H9 (cell line): ENCODE data around the gene HNRNPK. TPM values are rescaled to one million over a fixed set of nuclear protein-coding genes. Genes with fewer than 3 reads are reported as not detected.

Source experiments
- DNase-seq: peaks from one replicate; pipeline ENCODE4 v3.0.0-alpha.2; 2017
- H2AFZ ChIP-seq: one replicate; pipeline ENCODE4 v1.6.1; 2013; ENCODE audit warnings: mild to moderate bottlenecking, low read length, control low read depth, moderate library complexity
- H2AK5ac ChIP-seq: 2 replicates; pipeline ENCODE4 v1.6.1; 2013; ENCODE audit warnings: low read length, control low read depth, mixed read lengths; ENCODE audit not compliant: insufficient read length
- H2BK120ac ChIP-seq: one replicate; pipeline ENCODE4 v1.6.1; 2013; ENCODE audit warnings: low read depth, mild to moderate bottlenecking, low read length, control low read depth, inconsistent platforms; ENCODE audit not compliant: poor library complexity, severe bottlenecking
- H2BK12ac ChIP-seq: 2 replicates; pipeline ENCODE4 v1.6.1; 2013; ENCODE audit warnings: low read length, control low read depth, mixed read lengths, low read depth; ENCODE audit not compliant: insufficient read length
- H2BK15ac ChIP-seq: 2 replicates; pipeline ENCODE4 v1.6.1; 2013; ENCODE audit warnings: low read depth, low read length, control low read depth
- H2BK20ac ChIP-seq: one replicate; pipeline ENCODE4 v1.6.1; 2013; ENCODE audit warnings: low read depth, mild to moderate bottlenecking, low read length, control low read depth, inconsistent platforms; ENCODE audit not compliant: poor library complexity, severe bottlenecking
- H2BK5ac ChIP-seq: 2 replicates; pipeline ENCODE4 v1.6.1; 2013; ENCODE audit warnings: low read length, control low read depth, mixed read lengths; ENCODE audit not compliant: insufficient read length
- H3K14ac ChIP-seq: 2 replicates; pipeline ENCODE4 v1.6.1; 2013; ENCODE audit warnings: low read length, control low read depth; ENCODE audit not compliant: insufficient read depth
- H3K18ac ChIP-seq: 2 replicates; pipeline ENCODE4 v1.6.1; 2013; ENCODE audit warnings: low read depth, mild to moderate bottlenecking, mixed read lengths, low read length, control low read depth; ENCODE audit not compliant: insufficient read length
- H3K23ac ChIP-seq: 2 replicates; pipeline ENCODE4 v1.6.1; 2013; ENCODE audit warnings: low read length, control low read depth, mixed read lengths, low read depth; ENCODE audit not compliant: insufficient read length
- H3K23me2 ChIP-seq: 2 replicates; pipeline ENCODE4 v1.6.1; 2013; ENCODE audit warnings: low read depth, mild to moderate bottlenecking, mixed read lengths, low read length, control low read depth; ENCODE audit not compliant: insufficient read length, poor library complexity, severe bottlenecking
- H3K27ac ChIP-seq: 2 replicates; pipeline ENCODE4 v1.5.1; 2013; ENCODE audit warnings: low read length, control low read depth, mixed read lengths, low read depth; ENCODE audit not compliant: insufficient read length
- H3K27me3 ChIP-seq: 2 replicates; pipeline ENCODE4 v1.6.1; 2013; ENCODE audit warnings: low read length, control low read depth, inconsistent platforms; ENCODE audit not compliant: insufficient read depth
- H3K4ac ChIP-seq: 2 replicates; pipeline ENCODE4 v1.6.1; 2013; ENCODE audit warnings: low read depth, mild to moderate bottlenecking, control low read depth, inconsistent platforms, low read length, moderate library complexity
- H3K4me1 ChIP-seq: 2 replicates; pipeline ENCODE4 v1.6.1; 2013; ENCODE audit warnings: low read length, control low read depth, inconsistent platforms; ENCODE audit not compliant: insufficient read depth
- H3K4me2 ChIP-seq: 2 replicates; pipeline ENCODE4 v1.6.1; 2013; ENCODE audit warnings: low read length, control low read depth, mixed read lengths; ENCODE audit not compliant: insufficient read length, insufficient read depth
- H3K56ac ChIP-seq: 2 replicates; pipeline ENCODE4 v1.6.1; 2013; ENCODE audit warnings: low read depth, mild to moderate bottlenecking, mixed read lengths, low read length, control low read depth; ENCODE audit not compliant: insufficient read length
- H3K79me1 ChIP-seq: 2 replicates; pipeline ENCODE4 v1.6.1; 2013; ENCODE audit warnings: low read depth, mild to moderate bottlenecking, moderate library complexity, low read length, control low read depth, inconsistent platforms; ENCODE audit not compliant: insufficient read depth, poor library complexity, severe bottlenecking
- H3K79me2 ChIP-seq: 2 replicates; pipeline ENCODE4 v1.6.1; 2013; ENCODE audit warnings: low read length, control low read depth, inconsistent platforms; ENCODE audit not compliant: insufficient read depth
- H3K9ac ChIP-seq: 2 replicates; pipeline ENCODE4 v1.6.1; 2013; ENCODE audit warnings: low read length, control low read depth, mixed read lengths; ENCODE audit not compliant: insufficient read length; ENCODE audit errors: extremely low read depth
- H3K9me3 ChIP-seq: one replicate; pipeline ENCODE4 v1.6.1; 2013; ENCODE audit warnings: low read depth, low read length, inconsistent platforms; ENCODE audit not compliant: control insufficient read depth
- H3T11ph ChIP-seq: one replicate; pipeline ENCODE4 v1.6.1; 2013; ENCODE audit warnings: mild to moderate bottlenecking, low read length, control low read depth, inconsistent platforms
- H4K20me1 ChIP-seq: one replicate; pipeline ENCODE4 v1.6.1; 2013; ENCODE audit not compliant: control insufficient read depth, insufficient read length, insufficient read depth
- H4K5ac ChIP-seq: 2 replicates; pipeline ENCODE4 v1.6.1; 2013; ENCODE audit warnings: low read depth, mild to moderate bottlenecking, mixed read lengths, low read length, control low read depth; ENCODE audit not compliant: insufficient read length
- H4K8ac ChIP-seq: replicated peaks from 2 replicates; pipeline ENCODE4 v1.6.1; 2013; ENCODE audit warnings: low read length, control low read depth, mixed read lengths, low read depth; ENCODE audit not compliant: insufficient read length
- H4K91ac ChIP-seq: 2 replicates; pipeline ENCODE4 v1.6.1; 2013; ENCODE audit warnings: low read depth, mild to moderate bottlenecking, moderate library complexity, mixed read lengths, low read length, control low read depth; ENCODE audit not compliant: insufficient read length
- H3K27ac Mint-ChIP-seq, 3 experiments: 2 replicates in 2 of 3; 3 replicates in 1 of 3; pipeline ENCODE4 v1.8.0; 2020 to 2021; ENCODE audit warnings: mixed read lengths in 3 of 3, mild to moderate bottlenecking in 1 of 3, moderate library complexity in 1 of 3
- H3K27me3 Mint-ChIP-seq: 2 replicates; pipeline ENCODE4 v1.8.0; 2021; ENCODE audit warnings: low read depth, mild to moderate bottlenecking, moderate library complexity, mixed read lengths
- H3K36me3 Mint-ChIP-seq, 3 experiments: 2 replicates in 2 of 3; 3 replicates in 1 of 3; pipeline ENCODE4 v1.8.0; 2020 to 2021; ENCODE audit warnings: low read depth in 3 of 3, mixed read lengths in 3 of 3; ENCODE audit not compliant: insufficient read depth in 1 of 3
- H3K4me1 Mint-ChIP-seq, 2 experiments: 2 replicates each; pipeline ENCODE4 v1.8.0; 2020; ENCODE audit warnings: mixed read lengths in 2 of 2
- H3K4me3 Mint-ChIP-seq, 2 experiments: 2 replicates in 1 of 2; 3 replicates in 1 of 2; pipeline ENCODE4 v1.8.0; 2020 to 2021; ENCODE audit warnings: mild to moderate bottlenecking in 2 of 2, mixed read lengths in 2 of 2, moderate library complexity in 1 of 2
- H3K9me3 Mint-ChIP-seq, 2 experiments: 2 replicates in 1 of 2; 3 replicates in 1 of 2; pipeline ENCODE4 v1.8.0; 2020; ENCODE audit warnings: mild to moderate bottlenecking in 2 of 2, mixed read lengths in 2 of 2, moderate library complexity in 1 of 2
- CTCF ChIP-seq: fragments of 200-600 bp; sonication (generic); conservative IDR thresholded peaks from 3 replicates; pipeline ENCODE4 v1.8.0; 2021; ENCODE audit warnings: antibody characterized with exemption, mild to moderate bottlenecking
- WGBS: extraction: QIAGEN DNeasy Blood & Tissue Kit; methylation state at CpG from one replicate; pipeline ENCODE4 v1.1.7; 2013; ENCODE audit warnings: missing lambda C conversion rate, low lambda C conversion rate, mixed read lengths; ENCODE audit not compliant: insufficient read length; ENCODE audit errors: extremely low coverage; 5-methylcytosine and 5-hydroxymethylcytosine counted together
- total RNA-seq: library from RNA; stranded (reverse); gene quantifications from 2 replicates; pipeline ENCODE4 v1.2.1, GENCODE V29; 2021

Gene HNRNPK
- total RNA-seq, 1 experiment from 2014 or later = 790 TPM

GRCh38 chr9:83959061-83959460 lies 21.0 kb downstream of the HNRNPK start:
- no peak overlapping the region for H3K4me2 ChIP-seq
- no peaks in the 10 kb centered on the region for H4K20me1 ChIP-seq
- H3K23me2 ChIP-seq = peaks cover 7% of the 10 kb centered on the region
- H3K36me3 Mint-ChIP-seq = no peaks in the 10 kb centered on the region; a peak in 2 of 7 replicates
- H2AFZ ChIP-seq = no peak overlapping the region
- H3K9me3 Mint-ChIP-seq = no peaks in the 10 kb centered on the region
- no peak overlapping the region for H2BK12ac ChIP-seq
- no peak overlapping the region for H2BK15ac ChIP-seq
- H4K5ac ChIP-seq = no peak overlapping the region
- H4K91ac ChIP-seq = no peak overlapping the region
- H3K4me1 ChIP-seq = no peaks in the 10 kb centered on the region; the same call in 1 of the 2 replicates
- H2AK5ac ChIP-seq = no peak overlapping the region
- no peak overlapping the region for H3K4me3 Mint-ChIP-seq
- H3K79me1 ChIP-seq = no peaks in the 10 kb centered on the region
- no peak for TF ChIP-seq CTCF
- H3K4ac ChIP-seq = no peak overlapping the region
- WGBS = no CpG with 5 or more reads among the region's 4 CpGs
- H3K79me2 ChIP-seq = no peaks in the 10 kb centered on the region
- H4K8ac ChIP-seq = no peak overlapping the region
- no peak overlapping the region for H2BK5ac ChIP-seq
- no peaks in the 10 kb centered on the region for H3K27me3 ChIP-seq
- H3K14ac ChIP-seq = no peak overlapping the region
- H3K27ac Mint-ChIP-seq = no peak overlapping the region
- no peak for DNase-seq
- no peak overlapping the region for H2BK20ac ChIP-seq
- H3K9ac ChIP-seq = no peak overlapping the region
- no peak overlapping the region for H3T11ph ChIP-seq
- H3K18ac ChIP-seq = no peak overlapping the region
- no peak overlapping the region for H3K56ac ChIP-seq
- H3K27me3 Mint-ChIP-seq = no peaks in the 10 kb centered on the region
- no peak overlapping the region for H3K27ac ChIP-seq
- H3K23ac ChIP-seq = no peak overlapping the region
- peaks cover 2 to 8% of the 10 kb centered on the region in 2 experiments; a peak in 2 of 4 replicates for H3K4me1 Mint-ChIP-seq
- no peak overlapping the region for H2BK120ac ChIP-seq
- H3K9me3 ChIP-seq = no peaks in the 10 kb centered on the region
